ENCODE measurements around the gene RNF121.

Gene RNF121

GRCh38 chr11:71986131-71986530, 57.3 kb downstream of the RNF121 start:
- in situ Hi-C loops (cut with MboI; ENCODE audit: low sequenced_read_pairs): no loop called here

- in situ Hi-C loops (cut with MboI; ENCODE audit: low sequenced_read_pairs): no loop called here
Measured at GRCh38 chr11:71987521-71987920, 58.7 kb downstream of the RNF121 start.

GRCh38 chr11:71988050-71988449, 59.2 kb downstream of the RNF121 start:
- in situ Hi-C loops (cut with MboI; ENCODE audit: low sequenced_read_pairs): no loop called here

- in situ Hi-C loops (cut with MboI; ENCODE audit: low sequenced_read_pairs): no loop called here
Measured at GRCh38 chr11:71990701-71991100, 61.9 kb downstream of the RNF121 start.

- in situ Hi-C loops (cut with MboI; ENCODE audit: low sequenced_read_pairs): no loop called here
Measured at GRCh38 chr11:71991494-71991893, 62.6 kb downstream of the RNF121 start.

- in situ Hi-C loops (cut with MboI; ENCODE audit: low sequenced_read_pairs): no loop called here
Measured at GRCh38 chr11:71992136-71992730, 63.4 kb downstream of the RNF121 start.

- in situ Hi-C loops (cut with MboI; ENCODE audit: low sequenced_read_pairs): no loop called here
Measured at GRCh38 chr11:71994786-71995185, 65.9 kb downstream of the RNF121 start.

- in situ Hi-C loops (cut with MboI; ENCODE audit: low sequenced_read_pairs): no loop called here
Measured at GRCh38 chr11:71995726-71996291, 67.0 kb downstream of the RNF121 start.

- in situ Hi-C loops (cut with MboI; ENCODE audit: low sequenced_read_pairs): no loop called here
Measured at GRCh38 chr11:71996517-71996916, 67.7 kb downstream of the RNF121 start.

- in situ Hi-C loops (cut with MboI; ENCODE audit: low sequenced_read_pairs): no loop called here
Measured at GRCh38 chr11:71996946-71997345, 68.1 kb downstream of the RNF121 start.

GRCh38 chr11:71997594-71997993, 68.7 kb downstream of the RNF121 start:
- in situ Hi-C loops (cut with MboI; ENCODE audit: low sequenced_read_pairs): no loop called here

GRCh38 chr11:71998061-71998460, 69.2 kb downstream of the RNF121 start:
- in situ Hi-C loops (cut with MboI; ENCODE audit: low sequenced_read_pairs): no loop called here

GRCh38 chr11:71998649-71999310, 69.9 kb downstream of the RNF121 start, which contains the start of gene IL18BP:
Gene IL18BP (plus strand): TSS chr11:71998909. CDS start chr11:71999985, 1,076 bp downstream.
- in situ Hi-C loops (cut with MboI; ENCODE audit: low sequenced_read_pairs): no loop called here

GRCh38 chr11:71999362-71999761, 70.5 kb downstream of the RNF121 start:
- in situ Hi-C loops (cut with MboI; ENCODE audit: low sequenced_read_pairs): no loop called here

GRCh38 chr11:71999798-72000197, 71.0 kb downstream of the RNF121 start:
- in situ Hi-C loops (cut with MboI; ENCODE audit: low sequenced_read_pairs): no loop called here

GRCh38 chr11:72000202-72000867, 71.5 kb downstream of the RNF121 start:
- in situ Hi-C loops (cut with MboI; ENCODE audit: low sequenced_read_pairs): no loop called here

- in situ Hi-C loops (cut with MboI; ENCODE audit: low sequenced_read_pairs): no loop called here
Measured at GRCh38 chr11:72001285-72001684, 72.4 kb downstream of the RNF121 start.

- in situ Hi-C loops (cut with MboI; ENCODE audit: low sequenced_read_pairs): no loop called here
Measured at GRCh38 chr11:72001834-72002591, 73.2 kb downstream of the RNF121 start.

GRCh38 chr11:72002841-72003775, 74.3 kb downstream of the RNF121 start:
- in situ Hi-C loops (cut with MboI; ENCODE audit: low sequenced_read_pairs): no loop called here

- in situ Hi-C loops (cut with MboI; ENCODE audit: low sequenced_read_pairs): no loop called here
Measured at GRCh38 chr11:72003776-72004171, 74.9 kb downstream of the RNF121 start.
